ENCODE results near the gene SPAG16. TPM values are rescaled to one million over a fixed set of nuclear protein-coding genes. Genes with fewer than 3 reads are reported as not detected.

The SPAG16 gene
- total RNA-seq, 1 donor from 2014 or later = 20.6 TPM

GRCh38 chr2:214103276-214104001, 819.2 kb downstream of the SPAG16 start:
- H3K4me1 ChIP-seq = no peaks in the 10 kb centered on the region
- intact Hi-C loops (cut with micrococcal nuclease) = no loop called here
- no peak overlapping the region for H3K27ac ChIP-seq (replicated peaks)
- no peaks in the 10 kb centered on the region for H3K9me3 ChIP-seq (replicated peaks)
- TF ChIP-seq CTCF (IDR thresholded peaks at IDR 0.05; ENCODE audit: borderline replicate concordance) = no peak
- H3K27me3 ChIP-seq (ENCODE audit: low read depth) = no peaks in the 10 kb centered on the region
- H3K4me3 ChIP-seq = no peak overlapping the region
- no peaks in the 10 kb centered on the region for H3K36me3 ChIP-seq
- no peak for DNase-seq

- TF ChIP-seq CTCF (IDR thresholded peaks at IDR 0.05; ENCODE audit: borderline replicate concordance) = no peak
- H3K36me3 ChIP-seq = no peaks in the 10 kb centered on the region
- intact Hi-C loops (cut with micrococcal nuclease) = no loop called here
Measured at GRCh38 chr2:214104219-214104618, 820.0 kb downstream of the SPAG16 start.

GRCh38 chr2:214104967-214105366, 820.7 kb downstream of the SPAG16 start:
- no peak overlapping the region for H3K4me3 ChIP-seq
- no peak overlapping the region for H3K27ac ChIP-seq (replicated peaks)
- no peak for DNase-seq
- H3K9me3 ChIP-seq (replicated peaks) = peaks cover 11% of the 10 kb centered on the region
- no peaks in the 10 kb centered on the region for H3K4me1 ChIP-seq
- TF ChIP-seq CTCF (IDR thresholded peaks at IDR 0.05; ENCODE audit: borderline replicate concordance) = no peak
- H3K27me3 ChIP-seq (ENCODE audit: low read depth) = no peaks in the 10 kb centered on the region
- intact Hi-C loops (cut with micrococcal nuclease) = no loop called here
- H3K36me3 ChIP-seq = no peaks in the 10 kb centered on the region

More at GRCh38 chr2:214104219-214104618, 820.0 kb downstream of the SPAG16 start:
- Histone ChIP-seq H3K4me3 (no peak overlapping the region), H3K4me1 (no peaks in the 10 kb centered on the region), H3K27ac (replicated peaks) (no peak overlapping the region), H3K27me3 (ENCODE audit: low read depth) (no peaks in the 10 kb centered on the region), H3K9me3 (replicated peaks) (peaks cover 5% of the 10 kb centered on the region)
- no peak for DNase-seq

- Histone ChIP-seq H3K4me3 (no peak overlapping the region), H3K4me1 (no peaks in the 10 kb centered on the region), H3K9me3 (replicated peaks) (peaks cover 26% of the 10 kb centered on the region), H3K27ac (replicated peaks) (no peak overlapping the region), H3K36me3 (no peaks in the 10 kb centered on the region), H3K27me3 (ENCODE audit: low read depth) (no peaks in the 10 kb centered on the region)
- no peak for TF ChIP-seq CTCF (IDR thresholded peaks at IDR 0.05; ENCODE audit: borderline replicate concordance)
- no peak for DNase-seq
- intact Hi-C loops (cut with micrococcal nuclease) = no loop called here
Measured at GRCh38 chr2:214107726-214108125, 823.5 kb downstream of the SPAG16 start.

GRCh38 chr2:214108598-214108997, 824.3 kb downstream of the SPAG16 start:
- H3K9me3 ChIP-seq (replicated peaks) = peaks cover 26% of the 10 kb centered on the region
- no peak overlapping the region for H3K4me3 ChIP-seq
- H3K36me3 ChIP-seq = no peaks in the 10 kb centered on the region
- no peak for TF ChIP-seq CTCF (IDR thresholded peaks at IDR 0.05; ENCODE audit: borderline replicate concordance)
- no peaks in the 10 kb centered on the region for H3K4me1 ChIP-seq
- no peak for DNase-seq
- intact Hi-C loops (cut with micrococcal nuclease) = no loop called here
- no peak overlapping the region for H3K27ac ChIP-seq (replicated peaks)
- H3K27me3 ChIP-seq (ENCODE audit: low read depth) = no peaks in the 10 kb centered on the region
